Left kidney (tissue), 2 donors: ENCODE data around the gene HOXB7. TPM values are rescaled to one million over a fixed set of nuclear protein-coding genes. Genes with fewer than 3 reads are reported as not detected.
A peak's percentile ranks its signal among the peaks of the same experiment; 100 is the strongest.

Source experiments
- DNase-seq: peaks from one replicate; pipeline ENCODE4 v3.0.0-alpha.2; 2013
- polyA plus RNA-seq: library from polyadenylated mRNA; unstranded; fragments of 120-200 nt; gene quantifications from one replicate; pipeline ENCODE4 v1.2.1, GENCODE V29; 2013; ENCODE audit not compliant: insufficient read length

HOXB7 gene
- polyA plus RNA-seq, 1 donor, result 39.8 TPM

- peak; percentile 38 for DNase-seq
Measured at GRCh38 chr17:48624544-48625494, 14.0 kb upstream of the HOXB7 start.

GRCh38 chr17:48624118-48624517 is 13.3 kb upstream of the HOXB7 start:
- DNase-seq, result no peak

GRCh38 chr17:48623583-48623982 is 12.8 kb upstream of the HOXB7 start:
- no peak for DNase-seq

GRCh38 chr17:48622857-48623256 is 12.0 kb upstream of the HOXB7 start:
- DNase-seq, result no peak

DNA sequence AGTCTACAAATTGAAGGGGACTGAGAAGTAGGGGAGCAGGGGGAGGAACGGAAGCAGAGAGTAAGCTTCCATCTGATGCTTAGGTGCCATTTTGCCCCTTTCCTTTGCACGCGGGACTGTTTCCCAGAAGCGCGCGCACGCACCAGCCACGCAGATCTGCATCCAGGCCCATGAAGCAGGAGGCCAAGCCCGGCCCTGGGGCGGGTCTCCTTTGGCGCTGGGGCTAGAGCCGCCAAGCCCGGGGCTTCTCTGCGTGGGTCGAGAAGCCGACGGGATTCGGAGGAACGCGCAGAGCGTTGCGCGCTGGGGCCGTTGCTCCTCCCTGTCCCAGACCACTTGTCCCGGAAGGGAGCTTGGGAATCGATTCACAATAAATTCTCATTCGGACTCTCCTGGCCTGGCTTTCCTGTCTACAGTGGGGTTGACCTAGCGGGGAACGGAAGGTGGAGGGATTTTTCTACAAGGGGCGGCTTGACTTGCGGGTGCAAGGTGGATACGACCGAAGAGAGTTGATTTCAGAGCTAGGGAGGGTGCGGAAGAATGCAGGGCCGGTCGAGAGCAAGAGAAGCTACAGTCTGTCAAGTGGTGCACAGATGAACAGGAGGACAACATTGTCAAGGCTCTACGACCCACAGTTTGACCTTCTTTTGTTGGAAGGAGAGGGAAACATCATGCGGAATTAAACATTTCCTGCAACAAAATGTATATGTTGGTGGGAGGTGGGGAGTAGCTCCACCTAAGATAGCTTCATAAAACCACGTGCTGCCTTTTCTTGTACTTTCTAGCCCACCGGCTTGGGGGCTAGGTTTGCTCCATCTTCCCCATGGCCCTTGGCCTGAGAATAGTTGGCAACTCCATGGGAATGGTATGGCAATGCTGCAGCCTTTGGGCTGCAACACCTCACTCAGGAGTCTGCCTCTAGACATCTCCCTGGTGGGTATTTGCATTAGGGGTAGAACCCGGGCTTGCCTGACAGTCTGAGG is 10.9 kb upstream of the HOXB7 start:
- DNase-seq, result no peak

GRCh38 chr17:48620461-48621139 is 9.8 kb upstream of the HOXB7 start:
- peak; percentile 44 for DNase-seq

GRCh38 chr17:48619826-48620449 is 9.1 kb upstream of the HOXB7 start:
- DNase-seq, result no peak

DNA sequence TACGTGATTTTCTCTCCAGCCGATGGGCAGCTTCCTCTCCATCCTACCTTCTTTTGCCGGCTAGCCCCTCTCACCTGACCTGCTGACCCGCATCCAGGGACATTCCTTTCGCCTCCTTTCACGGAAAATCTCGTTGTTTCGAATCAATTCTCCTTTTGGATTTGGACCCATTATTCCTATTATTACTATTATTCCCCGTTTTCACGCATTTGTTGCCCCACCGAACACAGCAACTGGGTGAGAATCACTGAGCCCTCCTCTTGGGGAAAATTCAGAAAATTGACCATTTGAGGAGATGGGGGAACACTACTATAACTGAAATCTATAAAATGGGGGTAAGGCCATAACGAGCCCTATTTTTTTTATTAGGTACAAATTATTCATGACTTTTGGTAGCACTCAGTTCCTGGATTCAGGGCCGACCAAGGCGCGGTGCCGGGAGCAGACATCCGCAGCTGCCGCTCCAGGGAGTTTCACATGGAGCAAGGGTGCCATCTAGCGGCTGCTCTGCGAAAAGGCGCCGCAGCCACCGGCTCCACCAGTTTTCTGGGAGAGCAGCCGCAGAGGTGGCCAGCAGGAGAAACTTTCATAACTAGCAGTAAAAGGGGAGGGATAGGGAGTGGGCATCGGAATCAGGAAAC is 7.6 kb upstream of the HOXB7 start:
- peak; percentile 93 for DNase-seq

DNA sequence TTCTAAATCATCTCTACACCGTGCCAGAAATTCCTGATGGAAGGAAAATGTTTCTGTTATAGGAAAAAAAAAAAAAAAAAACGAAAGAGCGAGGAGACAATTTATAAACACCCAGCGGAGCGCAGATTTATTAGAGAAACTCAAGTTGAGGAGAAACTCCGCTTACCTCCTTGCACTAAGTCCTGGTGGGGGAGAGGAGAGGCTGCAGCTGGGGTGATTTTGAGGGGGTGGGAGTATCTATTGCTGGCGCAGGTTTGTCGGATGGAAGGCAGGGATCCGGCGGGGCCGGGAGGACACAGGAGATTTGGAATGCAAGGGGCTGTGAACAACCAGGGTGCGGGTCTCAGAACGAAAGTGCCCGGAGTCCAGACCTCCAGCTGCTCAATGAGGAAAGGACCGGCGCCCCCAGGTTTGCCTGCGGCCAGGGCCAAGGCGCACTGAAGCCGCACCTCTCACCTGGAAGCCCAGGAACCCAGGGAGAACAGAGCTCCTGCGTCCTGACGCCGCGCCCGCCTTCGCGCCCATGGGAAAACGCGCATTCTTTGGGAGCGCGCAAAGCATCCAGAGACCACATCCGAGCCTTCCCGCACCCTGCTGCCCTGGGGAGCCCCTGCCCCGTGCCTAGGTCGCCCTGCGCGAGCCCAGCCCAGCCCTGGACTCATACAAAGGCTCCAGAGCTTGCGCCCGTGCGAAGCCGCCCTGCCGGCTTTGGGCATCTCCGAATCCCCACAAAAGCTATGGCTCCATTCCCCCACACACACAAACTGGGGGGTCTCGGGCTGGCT is 6.8 kb upstream of the HOXB7 start:
- peak; percentile 33 for DNase-seq

GRCh38 chr17:48616717-48617470 is 6.1 kb upstream of the HOXB7 start:
- DNase-seq, result no peak

DNA sequence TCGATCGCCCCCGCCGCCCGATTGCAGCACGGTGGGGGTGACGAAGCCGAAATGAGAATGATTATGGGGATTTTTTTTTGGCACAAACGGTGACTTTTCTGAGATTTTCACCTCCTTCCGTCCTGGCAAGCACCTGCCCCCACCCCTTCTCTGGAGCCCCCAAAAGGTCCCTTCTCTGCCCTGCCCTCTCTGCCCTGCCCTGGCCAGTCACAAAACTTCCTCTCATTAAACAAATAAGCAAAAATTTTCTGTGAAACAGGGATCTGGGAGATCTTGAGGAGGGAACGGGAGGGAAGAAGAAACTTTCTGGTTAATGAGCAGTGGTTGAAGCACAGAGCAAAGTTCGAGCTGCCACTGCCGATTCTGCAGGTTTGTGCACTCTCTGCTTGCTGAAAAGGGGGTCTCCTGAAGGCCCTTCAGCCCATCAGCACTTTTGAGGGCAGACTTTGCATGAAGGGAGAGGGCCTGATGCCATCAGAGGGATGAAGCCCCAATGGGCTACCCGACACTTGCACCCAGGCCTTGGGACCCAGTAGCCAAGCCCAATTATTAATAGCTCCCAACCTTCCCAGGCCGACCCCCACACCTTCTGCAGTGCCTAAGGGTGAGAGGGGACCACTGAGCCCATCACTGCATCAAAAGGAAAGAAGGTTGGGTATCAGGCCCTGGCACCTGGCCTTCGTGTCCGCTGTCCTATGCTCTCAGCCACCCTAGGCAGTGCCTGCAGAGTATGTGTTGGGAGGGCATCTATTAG is 5.3 kb upstream of the HOXB7 start:
- DNase-seq, result peak; percentile 42

GRCh38 chr17:48615047-48615962 is 4.5 kb upstream of the HOXB7 start, which contains the start of gene HOXB8:
Gene HOXB8, minus strand, starts transcription at chr17:48615292. Its CDS starts 588 bp downstream, at chr17:48614704.
- DNase-seq, result no peak

DNA sequence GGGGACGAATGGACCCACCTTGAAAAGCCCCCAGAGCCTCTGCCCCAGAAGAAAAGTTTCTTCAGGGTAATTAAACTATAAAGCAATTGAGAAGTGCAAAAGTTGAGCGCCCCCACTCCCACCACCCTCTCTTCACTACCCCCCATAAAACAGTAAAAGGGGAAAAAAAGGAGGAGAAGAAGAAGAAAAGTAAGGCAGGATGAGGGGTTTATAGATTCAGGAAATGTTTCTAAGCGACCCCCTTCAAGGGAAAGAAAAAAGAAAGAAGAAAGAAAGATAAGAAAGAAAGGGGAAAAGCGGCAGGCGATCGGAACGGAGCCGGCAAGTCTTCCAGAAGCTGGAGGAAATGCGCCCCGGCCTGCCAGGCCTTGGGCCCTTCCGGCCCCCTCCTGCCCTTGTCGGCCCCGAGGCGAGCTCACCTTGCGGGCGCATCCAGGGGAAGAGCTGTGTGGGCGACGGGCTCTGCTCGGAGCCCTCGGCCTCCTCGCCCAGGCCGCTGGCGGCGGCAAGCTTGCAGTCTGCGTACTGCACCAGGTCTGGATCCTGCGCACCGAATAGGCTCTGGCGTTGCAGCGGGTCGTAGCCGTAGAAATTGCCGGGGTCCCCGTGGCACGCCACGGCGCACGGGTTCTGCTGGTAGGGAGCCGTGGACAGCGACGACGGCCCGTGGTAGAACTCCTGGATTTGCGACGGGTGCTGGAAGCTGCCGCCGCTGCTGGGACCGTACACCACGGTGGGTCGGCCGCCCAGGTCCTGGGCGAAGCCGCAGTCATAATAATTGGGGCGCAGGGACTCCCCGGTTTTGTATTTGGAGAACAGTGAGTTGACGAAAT is 3.3 kb upstream of the HOXB7 start:
- no peak for DNase-seq

DNA sequence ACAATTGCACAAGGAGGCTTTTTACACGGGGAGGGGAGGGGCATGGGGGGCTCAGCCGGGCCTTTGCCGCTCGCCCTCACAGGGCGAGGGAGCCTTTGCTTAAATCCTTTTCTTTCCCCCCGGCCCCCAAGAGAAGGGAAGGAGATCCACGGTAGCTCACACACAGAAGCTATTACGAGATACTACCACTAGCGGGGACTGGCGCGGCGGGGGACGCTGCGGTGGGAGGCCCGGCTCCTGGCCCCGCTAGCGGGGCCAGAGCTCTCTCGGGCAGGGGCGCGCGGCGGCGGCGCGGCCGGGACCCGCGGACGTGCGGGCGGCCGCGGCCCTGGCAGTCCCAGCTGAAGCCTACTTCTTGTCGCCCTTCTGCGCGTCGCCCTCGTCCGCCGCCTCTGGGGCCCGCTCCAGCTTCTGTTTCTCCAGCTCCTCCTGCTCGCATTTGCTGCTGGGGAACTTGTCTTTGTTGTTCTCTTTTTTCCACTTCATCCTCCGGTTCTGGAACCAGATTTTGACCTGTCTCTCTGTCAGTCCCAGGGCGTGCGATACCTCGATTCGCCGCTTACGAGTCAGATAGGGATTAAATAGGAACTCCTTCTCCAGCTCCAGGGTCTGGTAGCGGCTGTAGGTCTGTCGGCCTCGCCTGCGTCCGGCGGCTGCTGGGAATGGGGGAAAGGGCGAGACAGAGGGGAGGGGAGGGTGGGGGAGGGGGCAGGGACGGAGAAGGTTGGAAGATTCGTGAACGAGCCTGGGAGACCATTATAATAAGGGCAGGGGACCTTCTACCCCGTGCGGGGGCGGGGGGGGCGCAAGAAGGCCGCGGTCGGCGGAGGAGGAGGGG is 2.3 kb upstream of the HOXB7 start:
- DNase-seq, result no peak

DNA sequence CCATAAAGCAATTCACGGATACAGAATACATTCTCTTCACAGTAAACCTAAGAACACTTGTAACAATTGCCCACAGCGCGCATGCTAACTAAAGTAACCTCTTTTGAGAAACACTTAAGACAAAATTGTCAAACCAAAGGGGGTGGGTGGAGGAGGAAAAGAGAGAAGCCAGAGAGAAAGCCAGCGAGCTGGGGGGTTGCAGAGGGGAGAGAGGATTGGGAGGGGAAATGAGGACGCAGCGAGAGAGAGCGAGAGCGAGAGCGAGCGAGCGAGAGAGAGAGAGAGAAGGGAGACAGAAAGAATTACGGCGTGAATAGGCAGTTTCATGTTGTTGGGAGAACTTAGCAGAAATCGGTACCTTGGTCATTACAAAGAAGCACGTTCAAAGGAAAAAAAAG is 1.6 kb upstream of the HOXB7 start:
- no peak for DNase-seq
